Heart left ventricle (tissue), 16 donors: ENCODE data around the gene SOBP. TPM values are rescaled to one million over a fixed set of nuclear protein-coding genes. Genes with fewer than 3 reads are reported as not detected.

Source experiments
- ATAC-seq, 4 donors: fragments of 200-7000 bp; cut with Tn5 transposase; one replicate each; pipeline ENCODE4 v1.9.1; 2020 to 2022; ENCODE audit warnings: moderate library complexity in 4 of 4, mild to moderate bottlenecking in 3 of 4, moderate number of reproducible peaks in 1 of 4
- DNase-seq, 5 donors: peaks; one replicate each; pipeline ENCODE4 v3.0.0-alpha.2; 2020
- H3K27ac ChIP-seq, 12 donors: fragments of 200-600 bp; sonication (generic) in 4 of 12; one replicate each; pipeline versions ENCODE4 v1.5.0 to v1.8.0; 2016 to 2022; ENCODE audit warnings: mild to moderate bottlenecking in 2 of 12
- H3K27me3 ChIP-seq, 9 donors: fragments of 200-600 bp; sonication (generic) in 2 of 9; one replicate each; pipeline versions ENCODE4 v1.5.1 to v1.8.0; 2016 to 2022; ENCODE audit warnings: mild to moderate bottlenecking in 3 of 9
- H3K36me3 ChIP-seq, 9 donors: fragments of 200-600 bp; sonication (generic) in 2 of 9; one replicate each; pipeline versions ENCODE4 v1.5.0 to v1.8.0; 2018 to 2022; ENCODE audit warnings: mild to moderate bottlenecking in 2 of 9
- H3K4me1 ChIP-seq, 12 donors: fragments of 200-600 bp; sonication (generic) in 4 of 12; one replicate each; pipeline versions ENCODE4 v1.5.0 to v1.8.0; 2016 to 2022; ENCODE audit warnings: mild to moderate bottlenecking in 3 of 12
- H3K4me3 ChIP-seq, 12 donors: fragments of 200-600 bp; sonication (generic) in 4 of 12; one replicate each; pipeline versions ENCODE4 v1.5.0 to v1.8.0; 2017 to 2022; ENCODE audit warnings: mild to moderate bottlenecking in 9 of 12, moderate library complexity in 4 of 12
- H3K9me3 ChIP-seq, 12 donors: fragments of 200-600 bp; sonication (generic) in 4 of 12; one replicate each; pipeline versions ENCODE4 v1.5.0 to v1.8.0; 2016 to 2022; ENCODE audit warnings: mild to moderate bottlenecking in 1 of 12
- POLR2A ChIP-seq, 2 donors: fragments of 450-650 bp; IDR thresholded peaks; one replicate each; pipeline ENCODE4 v1.6.1; 2017; ENCODE audit warnings: antibody characterized with exemption in 2 of 2, mild to moderate bottlenecking in 2 of 2, moderate library complexity in 2 of 2
- WGBS, 4 donors: extraction: QIAGEN DNeasy Blood & Tissue Kit in 2 of 4; methylation state at CpG; one replicate each; pipeline versions ENCODE4 v1.1.5 to v1.1.7; 2013 to 2018; 5-methylcytosine and 5-hydroxymethylcytosine counted together
- intact Hi-C, 10 donors: fragments of 100-400 bp; cut with DNase I; formaldehyde crosslinking; loops; one replicate each; pipeline versions ENCODE4 v1.11.1 to v1.14.2; 2022
- polyA plus RNA-seq, 2 donors: library from polyadenylated mRNA; stranded (reverse); fragments of 200-250 nt; gene quantifications; one replicate each; pipeline ENCODE4 v1.2.3, GENCODE V29; 2013
- total RNA-seq, 9 donors: library from RNA; depleted of rRNA in 2 of 9; stranded (reverse); fragments of >200 nt in 2 of 9; fragmentation: NEBNext Ultra II Directional in 3 of 9; extraction: Animal tissue kit (Norgen Biotek cat#: 25700) in 3 of 9; gene quantifications; one replicate each; pipeline versions ENCODE4 v1.1.0 to v1.2.4, GENCODE V29; 2016 to 2023
- TF ChIP-seq, protein P1 (sequence below), 12 donors: fragments of 200-600 bp; sonication (generic) in 4 of 12; IDR thresholded peaks; one replicate each; pipeline versions ENCODE4 v1.5.0 to v1.8.0; 2018 to 2022; ENCODE audit warnings: antibody characterized with exemption in 12 of 12, mild to moderate bottlenecking in 5 of 12
- donor health status: ischemic (EF 13 %, LVEDD 7.1; RV severe dilation, severe dysfunction).
- donor health status: healthy with polysubstance abuse.
- donor health status: DM: no; HTN: yes; CAD: no.
- donor health status: DM: no; HTN: no; CAD: no.
- donor health status: ischemic (EF 25% LVEDD 6.9; RV normal size, moderate dysfunction).
- donor health status: ischemic (EF 25% LVEDD 5.7; RV mildly dilated, moderate dysfunction).
- donor health status: healthy.
- donor health status: DM: yes; HTN: yes; CAD: no.
- donor health status: ischemic (EF 35%, LVEDD 5.7; RV mildly dilated, moderate dysfunction).
- donor health status: nonischemic (EF 11% LVEDD 7.7; RV severe dilation, severe dysfunction).
- donor health status: DM: yes; HTN: yes; CAD: no.
- donor health status: PGD.
- donor health status: ischemic (EF 29% LVEDD 5.4; RV normal size, mild dysfunction).
- donor health status: nonischemic (EF 23%, LVEDD 6.1; RV moderate dilation, normal function).

SOBP gene
- total and polyA plus RNA-seq, 11 donors = 10.6 to 24.9 (median 16.4) TPM

DNA sequence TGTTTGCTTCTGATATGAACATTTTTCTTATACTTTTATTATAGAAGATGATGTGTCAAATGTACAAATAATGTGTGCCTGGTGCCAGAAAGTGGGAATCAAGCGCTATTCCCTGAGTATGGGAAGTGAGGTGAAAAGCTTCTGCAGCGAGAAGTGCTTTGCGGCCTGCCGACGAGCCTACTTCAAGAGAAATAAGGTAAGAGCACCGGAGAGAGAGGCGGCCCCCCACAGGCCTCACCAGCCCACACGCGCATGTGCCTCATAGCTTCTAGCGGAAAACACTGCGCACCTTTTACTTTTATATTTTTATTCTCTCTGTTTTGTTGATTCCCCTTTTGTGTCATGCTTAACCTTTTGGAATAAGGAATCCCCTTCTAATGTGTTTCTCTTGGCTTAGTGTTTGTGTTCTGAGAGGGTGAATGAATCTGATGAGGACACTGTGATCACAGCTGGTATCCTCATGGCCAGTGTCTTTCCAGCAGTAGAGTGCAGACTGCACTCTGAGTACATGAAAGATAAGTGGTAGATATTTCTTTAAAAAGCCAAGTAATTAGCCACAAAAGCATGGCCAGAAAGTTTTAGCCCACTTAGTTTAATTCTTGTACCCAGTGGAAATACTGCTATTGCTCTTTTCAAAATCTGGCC, 43.6 kb downstream of the SOBP start:
- no peak for DNase-seq
- TF ChIP-seq, protein P1, sequence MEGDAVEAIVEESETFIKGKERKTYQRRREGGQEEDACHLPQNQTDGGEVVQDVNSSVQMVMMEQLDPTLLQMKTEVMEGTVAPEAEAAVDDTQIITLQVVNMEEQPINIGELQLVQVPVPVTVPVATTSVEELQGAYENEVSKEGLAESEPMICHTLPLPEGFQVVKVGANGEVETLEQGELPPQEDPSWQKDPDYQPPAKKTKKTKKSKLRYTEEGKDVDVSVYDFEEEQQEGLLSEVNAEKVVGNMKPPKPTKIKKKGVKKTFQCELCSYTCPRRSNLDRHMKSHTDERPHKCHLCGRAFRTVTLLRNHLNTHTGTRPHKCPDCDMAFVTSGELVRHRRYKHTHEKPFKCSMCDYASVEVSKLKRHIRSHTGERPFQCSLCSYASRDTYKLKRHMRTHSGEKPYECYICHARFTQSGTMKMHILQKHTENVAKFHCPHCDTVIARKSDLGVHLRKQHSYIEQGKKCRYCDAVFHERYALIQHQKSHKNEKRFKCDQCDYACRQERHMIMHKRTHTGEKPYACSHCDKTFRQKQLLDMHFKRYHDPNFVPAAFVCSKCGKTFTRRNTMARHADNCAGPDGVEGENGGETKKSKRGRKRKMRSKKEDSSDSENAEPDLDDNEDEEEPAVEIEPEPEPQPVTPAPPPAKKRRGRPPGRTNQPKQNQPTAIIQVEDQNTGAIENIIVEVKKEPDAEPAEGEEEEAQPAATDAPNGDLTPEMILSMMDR (IDR thresholded peaks at IDR 0.05) = no peak
- TF ChIP-seq POLR2A (IDR thresholded peaks at IDR 0.05) = no peak
- H3K4me3 ChIP-seq = no peak overlapping the region
- peak in 1 of 4 donors; percentile 49 for ATAC-seq
- 95 to 96% (median 95%) methylated on average over 11 of the region's 11 CpGs for WGBS, 4 donors
- peaks cover 0 to 44% (median 11%) of the 10 kb centered on the region in 12 donors for H3K4me1 ChIP-seq
- H3K27ac ChIP-seq = peak overlapping the region in 4 of 12 donors; percentile 4 to 26 (median 21)
- H3K9me3 ChIP-seq = no peaks in the 10 kb centered on the region
- no peaks in the 10 kb centered on the region for H3K27me3 ChIP-seq
- H3K36me3 ChIP-seq = peaks cover 0 to 15% (median 0%) of the 10 kb centered on the region in 9 donors
- intact Hi-C loops = loop anchor here in 2 of 10 donors (5.0 kb wide), 2 partner anchors 36 to 41 kb away; partner anchors contain the start of gene SOBP (in 1 of the 2)

DNA sequence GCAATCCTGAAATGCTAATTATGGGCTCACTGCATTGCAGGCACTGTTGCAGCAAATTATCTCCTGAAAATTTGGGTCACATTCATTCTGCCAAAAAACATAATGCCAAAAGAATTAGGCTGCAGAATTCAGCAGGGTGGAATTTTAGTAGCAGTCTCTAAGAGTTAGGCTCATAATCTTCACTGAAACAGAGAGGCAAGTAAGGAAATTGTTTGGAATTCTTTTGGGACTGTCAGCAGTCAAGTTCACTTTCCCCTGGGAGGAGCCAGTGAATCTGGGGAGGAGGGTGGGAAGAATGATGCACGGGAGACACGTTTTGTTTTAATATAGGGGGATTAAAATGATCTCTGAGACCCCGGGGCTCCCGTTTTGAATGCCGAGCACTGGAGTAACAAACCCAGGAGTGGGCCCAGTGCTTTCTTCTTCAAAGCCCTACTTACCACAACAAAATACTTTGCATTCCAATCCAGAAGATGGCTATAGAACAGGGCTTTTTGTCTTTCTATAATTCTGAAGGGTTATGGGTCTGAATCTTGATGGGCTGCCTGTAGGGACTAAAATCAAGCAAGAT, 44.7 kb downstream of the SOBP start:
- H3K9me3 ChIP-seq = no peaks in the 10 kb centered on the region
- no peaks in the 10 kb centered on the region for H3K27me3 ChIP-seq
- H3K4me1 ChIP-seq = peaks cover 0 to 44% (median 11%) of the 10 kb centered on the region in 12 donors
- intact Hi-C loops = loop anchor here in 3 of 10 donors (5.0 kb wide), 2 partner anchors 37 to 42 kb away; partner anchors contain the start of gene SOBP (in 1 of the 3)
- H3K36me3 ChIP-seq = peaks cover 0 to 18% (median 0%) of the 10 kb centered on the region in 9 donors
- peak overlapping the region in 2 of 12 donors; percentile 9 to 43 for H3K27ac ChIP-seq
- ATAC-seq (no peak), DNase-seq (no peak)
- WGBS, 4 donors = 54 to 61% (median 57%) methylated on average over 5 of the region's 5 CpGs
- TF ChIP-seq POLR2A (IDR thresholded peaks at IDR 0.05) = no peak
- TF ChIP-seq, protein P1 (IDR thresholded peaks at IDR 0.05) = no peak
- no peak overlapping the region for H3K4me3 ChIP-seq

DNA sequence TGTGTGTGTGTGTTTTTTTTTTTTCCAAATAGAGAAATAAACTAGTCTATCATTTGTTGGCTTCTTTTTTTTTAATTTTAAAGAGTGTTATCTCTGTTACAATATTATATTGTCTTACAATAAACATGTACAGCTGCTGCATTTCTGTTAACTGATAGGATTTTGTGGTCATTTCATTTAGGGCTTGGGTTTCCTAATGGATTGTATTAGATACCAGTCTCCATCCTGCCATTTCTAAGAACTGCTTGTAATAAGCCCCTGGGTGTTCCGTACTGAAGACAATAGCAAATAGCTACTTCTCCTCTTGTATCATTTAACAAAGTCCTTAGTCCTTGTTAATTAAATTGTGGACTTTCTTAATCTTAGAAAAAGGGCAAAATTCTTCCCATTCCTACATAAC, 45.7 kb downstream of the SOBP start:
- WGBS, 4 donors = 87 to 92% (median 89%) methylated on average over 1 of the region's 1 CpG
- no peak for TF ChIP-seq POLR2A (IDR thresholded peaks at IDR 0.05)
- TF ChIP-seq, protein P1 (IDR thresholded peaks at IDR 0.05) = no peak
- Histone ChIP-seq H3K9me3 (no peaks in the 10 kb centered on the region), H3K4me3 (no peak overlapping the region), H3K27me3 (peaks cover 0 to 3% (median 0%) of the 10 kb centered on the region in 9 donors), H3K27ac (no peak overlapping the region), H3K36me3 (peaks cover 0 to 18% (median 0%) of the 10 kb centered on the region in 9 donors), H3K4me1 (peaks cover 0 to 49% (median 11%) of the 10 kb centered on the region in 12 donors)
- intact Hi-C loops = loop anchor here in 1 of 10 donors (5.0 kb wide), 1 partner anchor 38 kb away; no protein-coding TSS in a partner anchor
- ATAC-seq = no peak
- no peak for DNase-seq
